ENCODE measurements around the gene SAMD11. TPM values are rescaled to one million over a fixed set of nuclear protein-coding genes. Genes with fewer than 3 reads are reported as not detected.

Gene SAMD11
- polyA plus RNA-seq, 3 donors from 2014 or later: 0.14 TPM; not detected in 2

DNA sequence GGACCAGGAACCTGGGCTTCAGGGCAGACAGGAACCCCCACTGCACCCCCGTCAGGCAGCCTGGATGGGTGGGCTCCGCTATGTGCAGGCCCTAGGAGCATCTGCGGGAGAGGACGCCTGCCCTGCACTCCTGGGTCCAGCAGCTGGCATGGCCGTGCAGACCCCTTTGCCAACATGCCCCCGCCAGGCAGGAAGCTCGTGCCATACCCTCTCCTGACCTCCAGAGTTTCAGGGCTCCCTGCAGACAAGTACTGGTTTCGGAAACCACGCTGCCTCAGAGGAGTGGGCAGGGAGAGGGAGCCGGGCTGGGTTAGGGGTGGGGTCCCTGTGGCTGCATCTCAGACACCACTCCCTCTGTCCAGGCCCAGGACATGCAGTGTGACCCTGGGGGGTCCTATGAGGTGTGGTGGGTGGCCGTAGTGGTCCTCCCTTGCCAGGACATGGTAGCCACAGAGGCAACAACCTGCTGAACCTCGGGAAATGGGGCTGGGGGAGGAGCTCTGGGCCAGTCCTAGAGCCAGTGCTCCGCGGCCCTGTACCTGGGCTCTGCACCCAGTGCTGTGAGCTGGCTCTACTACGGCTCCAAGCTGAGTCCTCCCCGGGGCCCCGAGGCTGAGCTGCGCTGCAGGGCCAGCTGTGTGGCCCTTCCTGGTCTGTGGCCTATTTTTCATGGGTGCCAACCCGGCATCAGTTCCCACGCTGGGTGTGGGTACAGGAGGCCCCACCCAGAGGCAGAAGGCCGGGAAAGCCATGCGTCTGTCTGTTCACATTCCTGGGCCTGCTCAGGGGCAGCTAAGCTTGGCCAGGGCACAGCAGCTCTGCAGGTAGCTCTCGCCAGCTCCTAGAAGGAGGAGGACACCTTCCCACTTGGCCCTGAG lies 44.0 kb downstream of the SAMD11 start:
- Mint-ChIP-seq H3K4me1 (peaks cover 0 to 3% of the 10 kb centered on the region in 2 donors), H3K27ac (no peak overlapping the region), H3K4me3 (peak overlapping the region in 3 of 5 donors; percentile 29 to 68 (median 39)), H3K36me3 (peaks cover 0 to 3% (median 0%) of the 10 kb centered on the region in 3 donors), H3K9me3 (no peaks in the 10 kb centered on the region), H3K27me3 (ENCODE audit: low read depth in 3 of 3) (peaks cover 0 to 2% (median 0%) of the 10 kb centered on the region in 3 donors)
- no peak for DNase-seq

GRCh38 chr1:969260-969855 lies 45.6 kb downstream of the SAMD11 start:
- Mint-ChIP-seq H3K36me3 (peaks cover 0 to 3% (median 0%) of the 10 kb centered on the region in 3 donors), H3K4me1 (peaks cover 0 to 3% of the 10 kb centered on the region in 2 donors), H3K4me3 (peak overlapping the region in 4 of 5 donors; percentile 12 to 41 (median 31)), H3K27ac (no peak overlapping the region), H3K9me3 (no peaks in the 10 kb centered on the region), H3K27me3 (ENCODE audit: low read depth in 3 of 3) (peaks cover 0 to 3% (median 0%) of the 10 kb centered on the region in 3 donors)
- no peak for DNase-seq

- Mint-ChIP-seq H3K36me3 (no peaks in the 10 kb centered on the region), H3K4me1 (peaks cover 0 to 3% of the 10 kb centered on the region in 2 donors), H3K9me3 (no peaks in the 10 kb centered on the region), H3K27me3 (ENCODE audit: low read depth in 3 of 3) (peaks cover 0 to 3% (median 2%) of the 10 kb centered on the region in 3 donors), H3K4me3 (no peak overlapping the region), H3K27ac (no peak overlapping the region)
- no peak for DNase-seq
Observed at GRCh38 chr1:970242-970972, 46.7 kb downstream of the SAMD11 start.

- no peak overlapping the region for H3K27ac Mint-ChIP-seq
- DNase-seq: no peak
- no peaks in the 10 kb centered on the region for H3K9me3 Mint-ChIP-seq
- peaks cover 6 to 9% of the 10 kb centered on the region in 2 donors for H3K4me1 Mint-ChIP-seq
- H3K27me3 Mint-ChIP-seq (ENCODE audit: low read depth in 3 of 3): peaks cover 0 to 3% (median 2%) of the 10 kb centered on the region in 3 donors
- no peak overlapping the region for H3K4me3 Mint-ChIP-seq
- H3K36me3 Mint-ChIP-seq: no peaks in the 10 kb centered on the region
Observed at GRCh38 chr1:970973-971730, 47.4 kb downstream of the SAMD11 start.

DNA sequence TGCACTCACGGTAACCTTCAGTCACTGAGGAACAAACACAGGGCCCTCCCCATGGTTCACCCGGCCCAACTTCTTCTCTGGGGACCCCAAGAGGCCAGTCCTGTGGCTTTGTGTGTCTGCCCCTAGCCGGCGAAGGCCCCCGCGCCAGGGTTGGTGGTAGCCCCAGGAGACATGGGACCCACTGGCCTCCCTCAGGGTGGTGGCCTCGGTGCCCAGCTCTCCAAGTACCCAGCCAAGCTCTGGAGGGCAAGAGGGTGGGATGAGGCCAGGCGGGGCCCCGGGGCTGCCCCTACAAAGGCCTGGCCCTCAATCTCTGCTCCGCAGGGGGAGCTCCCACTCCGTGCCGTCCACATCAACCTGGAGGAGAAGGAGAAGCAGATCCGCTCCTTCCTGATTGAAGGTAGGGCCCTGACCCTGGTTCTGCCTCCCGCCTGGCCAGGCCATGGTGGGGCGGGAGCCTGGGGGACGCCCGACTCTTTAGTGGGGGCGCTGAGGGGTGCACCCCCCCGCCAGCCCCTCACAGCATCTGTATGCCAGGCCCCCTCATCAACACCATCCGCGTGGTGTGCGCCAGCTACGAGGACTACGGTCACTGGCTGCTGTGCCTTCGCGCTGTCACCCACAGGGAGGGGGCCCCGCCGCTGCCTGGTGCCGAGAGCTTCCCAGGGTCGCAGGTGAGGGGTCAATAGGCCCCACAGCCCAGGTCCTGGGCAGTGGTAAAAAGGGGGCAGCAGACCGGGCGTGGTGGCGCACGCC lies 48.2 kb downstream of the SAMD11 start:
- Mint-ChIP-seq H3K9me3 (no peaks in the 10 kb centered on the region), H3K4me1 (peaks cover 6 to 9% of the 10 kb centered on the region in 2 donors), H3K27me3 (ENCODE audit: low read depth in 3 of 3) (peaks cover 0 to 3% (median 2%) of the 10 kb centered on the region in 3 donors), H3K27ac (no peak overlapping the region), H3K36me3 (no peaks in the 10 kb centered on the region), H3K4me3 (no peak overlapping the region)
- DNase-seq: no peak

DNA sequence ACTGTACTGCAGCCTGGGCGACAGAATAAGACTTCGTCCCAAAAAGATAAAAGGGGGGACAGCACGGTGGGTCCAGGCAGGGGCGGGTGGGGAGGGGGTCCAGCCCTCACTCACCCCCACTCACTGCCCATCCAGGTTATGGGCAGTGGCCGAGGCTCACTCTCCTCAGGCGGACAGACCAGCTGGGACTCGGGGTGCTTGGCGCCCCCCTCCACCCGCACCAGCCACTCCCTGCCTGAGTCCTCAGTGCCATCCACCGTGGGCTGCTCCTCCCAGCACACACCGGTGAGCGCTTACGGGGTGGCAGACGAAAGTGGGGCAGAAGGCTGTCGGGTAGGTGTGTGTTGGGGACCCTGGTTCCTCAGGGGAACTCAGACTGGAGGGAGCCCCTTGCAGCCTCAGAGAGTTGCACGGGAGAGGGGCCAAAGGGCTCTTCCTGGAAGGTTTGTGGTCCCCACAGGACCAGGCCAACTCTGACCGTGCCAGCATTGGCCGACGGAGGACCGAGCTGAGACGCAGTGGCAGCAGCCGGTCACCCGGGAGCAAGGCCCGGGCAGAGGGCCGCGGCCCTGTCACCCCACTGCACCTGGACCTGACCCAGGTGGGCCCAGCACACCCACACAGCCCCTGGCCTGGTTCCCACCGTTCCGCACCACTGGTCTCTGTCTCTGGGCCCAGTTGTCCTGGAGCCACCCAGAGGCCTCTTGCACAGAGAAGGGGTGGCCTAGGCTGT lies 49.2 kb downstream of the SAMD11 start:
- H3K9me3 Mint-ChIP-seq: no peaks in the 10 kb centered on the region
- no peaks in the 10 kb centered on the region for H3K36me3 Mint-ChIP-seq
- no peak overlapping the region for H3K27ac Mint-ChIP-seq
- H3K4me3 Mint-ChIP-seq: no peak overlapping the region
- peaks cover 0 to 2% (median 2%) of the 10 kb centered on the region in 3 donors for H3K27me3 Mint-ChIP-seq (ENCODE audit: low read depth in 3 of 3)
- H3K4me1 Mint-ChIP-seq: peaks cover 6 to 9% of the 10 kb centered on the region in 2 donors
- no peak for DNase-seq

DNA sequence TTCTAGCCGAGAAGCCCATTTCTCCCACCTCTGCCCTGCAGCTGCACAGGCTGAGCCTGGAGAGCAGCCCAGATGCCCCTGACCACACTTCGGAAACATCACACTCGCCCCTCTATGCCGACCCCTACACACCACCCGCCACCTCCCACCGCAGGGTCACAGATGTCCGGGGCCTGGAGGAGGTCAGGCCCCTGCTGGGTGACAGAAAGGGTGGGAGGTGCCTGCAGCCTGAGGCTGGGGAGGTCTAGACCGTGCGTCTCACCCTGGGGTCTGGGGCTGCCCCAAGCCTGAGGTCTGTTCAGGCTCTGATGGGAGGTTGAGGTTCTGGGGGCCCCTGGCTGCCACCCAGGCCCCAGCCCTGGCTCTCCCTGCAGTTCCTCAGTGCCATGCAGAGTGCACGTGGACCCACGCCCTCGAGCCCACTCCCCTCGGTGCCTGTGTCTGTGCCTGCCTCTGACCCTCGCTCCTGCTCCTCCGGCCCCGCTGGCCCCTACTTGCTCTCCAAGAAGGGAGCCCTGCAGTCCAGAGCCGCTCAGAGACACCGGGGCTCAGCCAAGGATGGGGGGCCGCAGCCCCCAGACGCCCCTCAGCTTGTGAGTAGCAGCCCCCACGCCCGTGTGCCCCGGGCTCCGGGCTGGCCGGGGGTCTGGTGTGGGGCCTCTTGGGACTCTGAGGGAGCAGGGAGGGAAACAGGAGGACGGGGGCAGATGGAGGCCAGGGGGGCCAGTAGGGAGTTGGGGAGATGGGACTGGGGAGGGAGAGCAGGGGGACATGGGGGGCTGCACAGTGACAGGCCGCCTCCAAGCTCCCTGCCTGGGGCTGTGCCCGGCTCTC lies 50.0 kb downstream of the SAMD11 start:
- H3K27me3 Mint-ChIP-seq (ENCODE audit: low read depth in 3 of 3): peaks cover 2 to 4% (median 3%) of the 10 kb centered on the region in 3 donors
- H3K36me3 Mint-ChIP-seq: no peaks in the 10 kb centered on the region
- no peak overlapping the region for H3K27ac Mint-ChIP-seq
- H3K4me1 Mint-ChIP-seq: peaks cover 6 to 10% of the 10 kb centered on the region in 2 donors
- DNase-seq: no peak
- H3K4me3 Mint-ChIP-seq: no peak overlapping the region
- no peaks in the 10 kb centered on the region for H3K9me3 Mint-ChIP-seq

- Mint-ChIP-seq H3K27ac (no peak overlapping the region), H3K36me3 (no peaks in the 10 kb centered on the region), H3K4me1 (peaks cover 6 to 10% of the 10 kb centered on the region in 2 donors), H3K9me3 (no peaks in the 10 kb centered on the region), H3K4me3 (no peak overlapping the region), H3K27me3 (ENCODE audit: low read depth in 3 of 3) (peaks cover 2 to 4% (median 3%) of the 10 kb centered on the region in 3 donors)
- no peak for DNase-seq
Observed at GRCh38 chr1:974293-974640, 50.5 kb downstream of the SAMD11 start.

DNA sequence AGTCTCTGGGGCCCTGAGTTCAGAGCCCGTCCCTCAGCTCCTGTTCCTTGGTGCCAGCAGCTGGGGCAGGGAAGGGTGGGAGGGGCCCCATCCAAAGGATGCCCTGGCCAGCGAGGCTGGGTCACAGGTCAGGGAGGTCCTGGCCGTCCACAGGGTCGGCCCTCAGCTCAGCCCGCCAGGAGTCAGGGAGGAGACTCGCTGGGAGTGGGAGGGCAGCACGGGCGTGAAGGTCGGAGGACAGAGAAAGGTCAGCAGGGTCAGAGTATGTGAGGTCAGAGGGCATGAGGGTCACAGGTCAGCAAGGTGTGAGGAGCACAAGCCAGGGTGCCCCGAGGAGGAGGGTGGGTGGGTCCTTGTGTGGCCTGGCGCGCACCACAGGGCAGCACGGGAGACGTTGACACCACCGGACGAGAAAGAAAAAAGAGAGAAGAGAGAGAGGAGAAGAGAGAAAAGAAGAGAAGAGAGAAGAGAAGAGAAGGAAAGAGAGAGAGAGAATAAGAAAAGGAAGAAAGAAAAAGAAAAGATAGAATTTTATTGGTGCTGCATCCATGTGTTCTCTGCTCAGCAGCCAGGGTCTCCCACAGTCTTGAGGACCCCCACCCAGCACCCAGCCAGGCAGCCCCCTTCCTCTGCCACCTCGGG lies 51.1 kb downstream of the SAMD11 start:
- DNase-seq: no peak
- no peaks in the 10 kb centered on the region for H3K9me3 Mint-ChIP-seq
- H3K4me3 Mint-ChIP-seq: no peak overlapping the region
- H3K27me3 Mint-ChIP-seq (ENCODE audit: low read depth in 3 of 3): peaks cover 2 to 4% (median 3%) of the 10 kb centered on the region in 3 donors
- H3K36me3 Mint-ChIP-seq: no peaks in the 10 kb centered on the region
- H3K27ac Mint-ChIP-seq: peak overlapping the region in 1 of 6 donors; percentile 21
- peaks cover 6 to 10% of the 10 kb centered on the region in 2 donors for H3K4me1 Mint-ChIP-seq

- DNase-seq: no peak
- Mint-ChIP-seq H3K36me3 (no peaks in the 10 kb centered on the region), H3K4me3 (peak overlapping the region in 2 of 5 donors; percentile 33 to 39), H3K27me3 (ENCODE audit: low read depth in 3 of 3) (peaks cover 2 to 4% (median 3%) of the 10 kb centered on the region in 3 donors), H3K4me1 (peaks cover 6 to 10% of the 10 kb centered on the region in 2 donors), H3K27ac (no peak overlapping the region), H3K9me3 (no peaks in the 10 kb centered on the region)
Observed at GRCh38 chr1:975365-975764, 51.6 kb downstream of the SAMD11 start.
